Testis (tissue), 2 donors: Measurements from ENCODE around the gene MACROD2.

ENCODE experiments used
- POLR2A ChIP-seq: fragments of 450-650 bp; IDR thresholded peaks from one replicate; pipeline ENCODE4 v1.6.1; 2017; ENCODE audit warnings: antibody characterized with exemption, mild to moderate bottlenecking, moderate library complexity
- TF ChIP-seq, protein P1 (sequence below), 3 experiments: fragments of 450-650 bp in 2 of 3; fragments of 200-600 bp in 1 of 3; sonication (generic) in 1 of 3; IDR thresholded peaks; one replicate each; pipeline ENCODE4 v1.5.1; 2016 to 2019; ENCODE audit warnings: antibody characterized with exemption in 3 of 3, mild to moderate bottlenecking in 2 of 3, moderate library complexity in 1 of 3

DNA sequence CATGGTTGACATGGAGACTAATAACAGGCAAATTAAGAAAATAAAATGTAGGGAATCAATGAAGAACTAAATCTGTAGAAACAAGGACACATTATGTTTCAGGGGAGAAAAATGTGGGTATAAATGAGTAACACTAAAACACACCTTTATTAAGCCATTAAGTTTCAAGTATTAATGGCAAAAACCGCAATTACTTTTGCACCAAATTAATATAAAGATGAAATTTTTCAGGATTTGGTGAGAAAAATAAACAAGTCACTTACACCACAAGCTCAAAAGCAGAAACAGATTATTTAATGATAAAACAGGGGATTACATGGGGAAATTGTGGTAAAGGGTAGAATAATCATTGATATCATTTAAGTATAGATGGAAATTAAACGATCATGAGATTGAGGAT lies 1135.9 kb downstream of the MACROD2 start:
- TF ChIP-seq, protein P1, sequence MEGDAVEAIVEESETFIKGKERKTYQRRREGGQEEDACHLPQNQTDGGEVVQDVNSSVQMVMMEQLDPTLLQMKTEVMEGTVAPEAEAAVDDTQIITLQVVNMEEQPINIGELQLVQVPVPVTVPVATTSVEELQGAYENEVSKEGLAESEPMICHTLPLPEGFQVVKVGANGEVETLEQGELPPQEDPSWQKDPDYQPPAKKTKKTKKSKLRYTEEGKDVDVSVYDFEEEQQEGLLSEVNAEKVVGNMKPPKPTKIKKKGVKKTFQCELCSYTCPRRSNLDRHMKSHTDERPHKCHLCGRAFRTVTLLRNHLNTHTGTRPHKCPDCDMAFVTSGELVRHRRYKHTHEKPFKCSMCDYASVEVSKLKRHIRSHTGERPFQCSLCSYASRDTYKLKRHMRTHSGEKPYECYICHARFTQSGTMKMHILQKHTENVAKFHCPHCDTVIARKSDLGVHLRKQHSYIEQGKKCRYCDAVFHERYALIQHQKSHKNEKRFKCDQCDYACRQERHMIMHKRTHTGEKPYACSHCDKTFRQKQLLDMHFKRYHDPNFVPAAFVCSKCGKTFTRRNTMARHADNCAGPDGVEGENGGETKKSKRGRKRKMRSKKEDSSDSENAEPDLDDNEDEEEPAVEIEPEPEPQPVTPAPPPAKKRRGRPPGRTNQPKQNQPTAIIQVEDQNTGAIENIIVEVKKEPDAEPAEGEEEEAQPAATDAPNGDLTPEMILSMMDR (IDR thresholded peaks at IDR 0.05): no peak
- TF ChIP-seq POLR2A: no peak
